ENCODE measurements around the gene DNAJB6. TPM values are rescaled to one million over a fixed set of nuclear protein-coding genes. Genes with fewer than 3 reads are reported as not detected.

DNAJB6 gene
- total RNA-seq, 1 experiment from 2014 or later: 201 TPM

DNA sequence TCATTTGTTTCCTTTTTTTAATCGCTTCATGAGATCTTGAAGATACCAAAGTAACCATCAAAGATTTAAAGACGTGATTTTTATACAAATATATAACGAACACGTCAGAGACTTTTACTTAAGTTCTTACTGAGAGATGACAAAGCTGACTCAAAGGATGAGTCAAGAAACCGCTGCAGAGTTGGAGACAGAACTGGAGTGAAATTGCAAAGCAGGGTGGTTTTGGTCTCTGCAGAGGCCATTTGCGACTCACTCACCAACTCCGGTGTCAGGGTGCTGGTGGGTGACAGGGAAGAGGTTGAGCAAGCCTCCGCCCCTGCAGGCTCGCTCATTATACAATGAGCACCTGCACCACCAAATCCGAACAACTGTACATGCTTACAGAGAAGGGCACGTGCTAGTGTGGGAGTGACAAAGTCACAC lies 75.2 kb downstream of the DNAJB6 start:
- ATAC-seq (no peak), DNase-seq (ENCODE audit: low read depth, low spot score) (no peak)
- CTCF ChIA-PET: no interaction called here
- H3K27me3 ChIP-seq (ENCODE audit: control insufficient read depth, insufficient read depth, low read length): no peaks in the 10 kb centered on the region
- H3K27ac ChIP-seq (ENCODE audit: low read length): no peak overlapping the region
- H3K36me3 ChIP-seq (ENCODE audit: control insufficient read depth, insufficient read depth, low read length): peaks cover 7% of the 10 kb centered on the region
- H3K9me3 ChIP-seq (ENCODE audit: control insufficient read depth, insufficient read depth, low read depth, low read length): no peaks in the 10 kb centered on the region
- POLR2A ChIA-PET: no interaction called here
- no peak for TF ChIP-seq TCF7L2 (IDR thresholded peaks at IDR 0.05; ENCODE audit: low read depth, low read length)
- TF ChIP-seq REST (IDR thresholded peaks at IDR 0.05; ENCODE audit: insufficient read depth in 1 of 2, low read depth in 2 of 2, low read length in 1 of 2): no peak
- no peak for TF ChIP-seq CTCF (IDR thresholded peaks at IDR 0.05)
- TF ChIP-seq SIN3A (IDR thresholded peaks at IDR 0.05; ENCODE audit: borderline replicate concordance, insufficient read depth, low read depth, low read length): no peak
- no peak for TF ChIP-seq POLR2AphosphoS5 (IDR thresholded peaks at IDR 0.05; ENCODE audit: low read depth, low read length)
- no peaks in the 10 kb centered on the region for H3K4me1 ChIP-seq (ENCODE audit: control insufficient read depth, insufficient read depth, low read length)
- in situ Hi-C loops (cut with HindIII; ENCODE audit: low pct_unique_long_range_greater_than_20kb, low sequenced_read_pairs): no loop called here
- no TSS peak for BruUV-seq (replicated peaks)
- no peak overlapping the region for H3K4me3 ChIP-seq (ENCODE audit: low read depth in 2 of 2, low read length in 2 of 2)
- intact Hi-C loops (cut with micrococcal nuclease; ENCODE audit: unreplicated experiment): no loop called here

GRCh38 chr7:157412491-157413180 lies 75.8 kb downstream of the DNAJB6 start:
- Histone ChIP-seq H3K4me3 (ENCODE audit: low read depth in 2 of 2, low read length in 2 of 2) (no peak overlapping the region), H3K4me1 (ENCODE audit: control insufficient read depth, insufficient read depth, low read length) (no peaks in the 10 kb centered on the region), H3K27me3 (ENCODE audit: control insufficient read depth, insufficient read depth, low read length) (no peaks in the 10 kb centered on the region), H3K36me3 (ENCODE audit: control insufficient read depth, insufficient read depth, low read length) (peaks cover 9% of the 10 kb centered on the region), H3K27ac (ENCODE audit: low read length) (no peak overlapping the region), H3K9me3 (ENCODE audit: control insufficient read depth, insufficient read depth, low read depth, low read length) (no peaks in the 10 kb centered on the region)
- CTCF ChIA-PET: no interaction called here
- DNase-seq (ENCODE audit: low read depth, low spot score) (no peak), ATAC-seq (no peak)
- POLR2A ChIA-PET: no interaction called here
- intact Hi-C loops (cut with micrococcal nuclease; ENCODE audit: unreplicated experiment) (no loop called here), in situ Hi-C loops (cut with HindIII; ENCODE audit: low pct_unique_long_range_greater_than_20kb, low sequenced_read_pairs) (no loop called here)
- BruUV-seq (replicated peaks): no TSS peak
- TF ChIP-seq TCF7L2 (IDR thresholded peaks at IDR 0.05; ENCODE audit: low read depth, low read length): no peak
- no peak for TF ChIP-seq POLR2AphosphoS5 (IDR thresholded peaks at IDR 0.05; ENCODE audit: low read depth, low read length)
- TF ChIP-seq SIN3A (IDR thresholded peaks at IDR 0.05; ENCODE audit: borderline replicate concordance, insufficient read depth, low read depth, low read length): no peak
- no peak for TF ChIP-seq CTCF (IDR thresholded peaks at IDR 0.05)
- TF ChIP-seq REST (IDR thresholded peaks at IDR 0.05; ENCODE audit: insufficient read depth in 1 of 2, low read depth in 2 of 2, low read length in 1 of 2): no peak
